Measurements from ENCODE around the gene TNN.

TNN gene

GRCh38 chr1:175176246-175176645 is 108.6 kb downstream of the TNN start:
- FAIRE-seq (no peak), DNase-seq (ENCODE audit: insufficient read length, low spot score) (no peak)
- no peak for TF ChIP-seq POLR2A (IDR thresholded peaks at IDR 0.05; ENCODE audit: low read depth, low read length)

GRCh38 chr1:175178056-175178455 is 110.4 kb downstream of the TNN start:
- FAIRE-seq (no peak), DNase-seq (ENCODE audit: insufficient read length, low spot score) (no peak)
- no peak for TF ChIP-seq POLR2A (IDR thresholded peaks at IDR 0.05; ENCODE audit: low read depth, low read length)

- DNase-seq (ENCODE audit: insufficient read length, low spot score), result no peak
- no peak for TF ChIP-seq POLR2A (IDR thresholded peaks at IDR 0.05; ENCODE audit: low read depth, low read length)
- no peak for FAIRE-seq
Observed at GRCh38 chr1:175178456-175178855, 110.8 kb downstream of the TNN start.

GRCh38 chr1:175179837-175180590 is 112.4 kb downstream of the TNN start:
- no peak for TF ChIP-seq POLR2A (IDR thresholded peaks at IDR 0.05; ENCODE audit: low read depth, low read length)
- DNase-seq (ENCODE audit: insufficient read length, low spot score), result no peak
- no peak for FAIRE-seq

- no peak for FAIRE-seq
- DNase-seq (ENCODE audit: insufficient read length, low spot score), result no peak
- TF ChIP-seq POLR2A (IDR thresholded peaks at IDR 0.05; ENCODE audit: low read depth, low read length), result no peak
Observed at GRCh38 chr1:175182201-175182746, 114.6 kb downstream of the TNN start.

- no peak for TF ChIP-seq POLR2A (IDR thresholded peaks at IDR 0.05; ENCODE audit: low read depth, low read length)
- DNase-seq (ENCODE audit: insufficient read length, low spot score) (no peak), FAIRE-seq (no peak)
Observed at GRCh38 chr1:175183586-175183985, 116.0 kb downstream of the TNN start.

- FAIRE-seq (no peak), DNase-seq (ENCODE audit: insufficient read length, low spot score) (no peak)
- no peak for TF ChIP-seq POLR2A (IDR thresholded peaks at IDR 0.05; ENCODE audit: low read depth, low read length)
Observed at GRCh38 chr1:175185903-175186302, 118.3 kb downstream of the TNN start.

DNA sequence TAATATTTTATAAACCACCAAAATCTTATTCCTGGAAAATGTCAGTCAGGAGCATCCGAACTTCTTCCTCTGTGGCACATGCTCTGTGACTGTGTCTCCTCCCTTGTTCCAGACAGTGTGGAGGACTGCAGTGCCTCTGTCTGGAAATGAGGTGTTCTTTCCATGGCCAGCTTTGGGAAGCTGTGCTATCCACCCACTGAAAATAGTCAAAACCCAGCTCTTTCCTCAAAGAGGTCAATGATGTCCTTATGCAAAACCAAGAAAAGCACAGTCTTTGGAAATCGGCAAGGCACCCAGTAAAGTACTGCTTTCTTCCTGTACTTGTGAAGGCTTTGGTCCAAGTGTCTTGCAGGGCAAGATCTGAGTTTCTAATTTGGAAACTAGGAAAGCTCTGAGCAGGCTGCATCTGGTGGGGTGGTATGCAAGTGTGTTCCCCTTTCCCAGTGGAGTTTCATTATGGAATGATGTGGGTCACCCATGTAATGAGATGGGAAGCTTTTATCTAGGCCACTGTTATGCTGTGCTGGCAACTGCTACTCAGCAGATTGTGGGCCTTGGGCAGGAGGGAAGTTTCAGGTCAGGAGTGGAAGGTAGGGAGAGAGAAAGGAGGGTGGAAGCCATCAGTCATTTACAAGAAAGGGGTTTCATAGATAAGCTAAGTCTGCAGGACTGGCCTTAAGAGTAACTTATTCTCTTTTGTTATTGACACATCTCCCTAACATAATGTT is 119.0 kb downstream of the TNN start:
- no peak for FAIRE-seq
- DNase-seq (ENCODE audit: insufficient read length, low spot score), result no peak
- TF ChIP-seq POLR2A (IDR thresholded peaks at IDR 0.05; ENCODE audit: low read depth, low read length), result no peak

DNA sequence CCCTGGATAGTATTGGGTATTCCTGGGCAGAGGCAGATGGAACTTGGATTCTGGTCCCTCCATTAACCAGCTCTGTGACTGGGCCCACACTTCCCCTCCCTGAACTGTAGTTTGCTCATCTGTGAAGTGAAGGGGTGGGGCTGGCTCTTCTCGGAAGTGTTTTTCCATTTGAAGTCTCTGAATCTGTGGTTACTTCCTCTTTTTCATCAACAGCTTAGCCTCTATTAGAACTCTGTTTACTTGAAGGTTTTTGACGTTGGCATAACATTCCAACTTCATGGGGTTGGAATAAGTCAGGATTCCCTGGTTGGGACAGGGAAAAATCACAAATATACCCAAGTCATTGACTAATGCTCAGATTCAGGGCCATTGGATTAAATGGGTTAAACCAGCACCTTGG is 121.3 kb downstream of the TNN start:
- no peak for FAIRE-seq

GRCh38 chr1:175191659-175192058 is 124.0 kb downstream of the TNN start:
- DNase-seq (ENCODE audit: insufficient read length, low spot score) (no peak), FAIRE-seq (no peak)
- TF ChIP-seq POLR2A (IDR thresholded peaks at IDR 0.05; ENCODE audit: low read depth, low read length), result no peak

More for the DNA sequence above, 121.3 kb downstream of the TNN start:
- TF ChIP-seq POLR2A (IDR thresholded peaks at IDR 0.05; ENCODE audit: low read depth, low read length), result no peak
- DNase-seq (ENCODE audit: insufficient read length, low spot score), result no peak

DNA sequence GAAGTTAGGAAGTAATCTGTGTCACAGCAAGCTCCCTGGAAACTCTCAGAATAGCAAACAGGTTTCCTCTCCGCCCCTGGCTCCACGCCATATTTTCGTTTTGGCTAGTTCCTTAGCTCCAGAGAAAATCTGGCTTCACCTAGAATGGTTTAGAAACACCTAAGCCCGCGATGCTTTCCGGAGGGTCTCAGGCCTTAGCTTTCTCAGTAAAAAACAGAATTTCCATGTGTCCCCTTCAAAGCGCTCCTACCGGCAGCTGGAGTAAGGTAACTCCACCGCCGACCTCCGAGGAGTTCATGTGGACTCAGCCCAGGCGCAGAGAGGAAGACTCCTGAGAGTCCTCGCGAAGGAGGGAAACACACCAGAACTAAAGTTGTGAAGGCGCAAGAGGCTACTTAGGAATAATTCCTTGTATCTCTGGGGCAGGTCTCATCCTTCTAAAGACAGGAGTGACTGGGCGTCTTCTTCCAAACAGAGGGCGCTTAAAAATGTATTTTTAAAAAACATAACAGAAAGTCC is 124.5 kb downstream of the TNN start:
- FAIRE-seq, result no peak
- TF ChIP-seq POLR2A (IDR thresholded peaks at IDR 0.05; ENCODE audit: low read depth, low read length), result no peak
- DNase-seq (ENCODE audit: insufficient read length, low spot score), result no peak

- no peak for TF ChIP-seq POLR2A (IDR thresholded peaks at IDR 0.05; ENCODE audit: low read depth, low read length)
- DNase-seq (ENCODE audit: insufficient read length, low spot score) (no peak), FAIRE-seq (no peak)
Observed at GRCh38 chr1:175192630-175193526, 125.2 kb downstream of the TNN start, which contains the start of gene KIAA0040. Gene KIAA0040, minus strand, starts transcription at chr1:175192776. Its CDS starts 31,763 bp downstream, at chr1:175161013.

DNA sequence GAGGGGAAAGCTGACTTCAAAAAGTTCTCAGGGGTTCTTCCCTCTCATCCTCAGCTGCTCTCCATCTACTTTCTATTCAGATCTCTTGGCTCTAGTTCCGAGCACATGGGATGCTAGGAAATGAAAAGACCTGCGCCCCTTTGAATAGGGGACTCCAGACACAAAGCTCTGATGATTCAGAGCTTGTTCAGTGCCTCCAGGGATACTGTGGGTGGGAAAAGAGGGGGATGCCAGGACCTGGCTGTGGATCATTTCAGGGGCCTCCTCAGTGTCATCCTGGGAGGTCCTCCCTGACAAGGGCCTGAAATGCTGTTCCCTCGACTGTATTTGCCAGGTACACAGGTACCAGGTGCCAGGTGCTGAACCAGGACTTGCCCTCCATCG is 125.9 kb downstream of the TNN start:
- no peak for DNase-seq (ENCODE audit: insufficient read length, low spot score)
- TF ChIP-seq POLR2A (IDR thresholded peaks at IDR 0.05; ENCODE audit: low read depth, low read length), result no peak
- no peak for FAIRE-seq
